Caco-2 (cell line): ENCODE measurements around the gene KLHL41. TPM values are rescaled to one million over a fixed set of nuclear protein-coding genes. Genes with fewer than 3 reads are reported as not detected.

Experiments used
- BruUV-seq: library from RNA; stranded (reverse); fragments of 400-500 nt; replicated peaks from 2 replicates; lab custom pipeline; 2021; lab: Mats Ljungman, UMichigan
- CTCF ChIA-PET: fragments of 300-600 bp; sonication (Branson Sonifier 250); formaldehyde crosslinking; loops from one replicate; lab custom pipeline; 2022; ENCODE audit warnings: antibody characterized with exemption; lab: Charles Lee
- POLR2A ChIA-PET: fragments of 300-600 bp; sonication (Branson Sonifier 250); formaldehyde crosslinking; loops from one replicate; lab custom pipeline; 2022; ENCODE audit warnings: antibody characterized with exemption; lab: Charles Lee
- DNase-seq, 2 experiments: peaks; one replicate each; pipeline versions ENCODE4 v3.0.0 to v3.0.0-alpha.2; 2020 to 2022
- H3K27me3 ChIP-seq: replicated peaks from 2 replicates; pipeline ENCODE4 v1.6.0; 2011; ENCODE audit warnings: low read length; ENCODE audit not compliant: control insufficient read depth, insufficient read depth
- H3K36me3 ChIP-seq: 2 replicates; pipeline ENCODE4 v1.5.1; 2011; ENCODE audit warnings: low read length; ENCODE audit not compliant: control insufficient read depth, insufficient read depth
- H3K4me1 ChIP-seq: fragments of 250-450 bp; sonication (Bioruptor Pico); 2 replicates; pipeline ENCODE4 v1.5.1; 2020; ENCODE audit warnings: mild to moderate bottlenecking
- H3K4me3 ChIP-seq: 2 replicates; pipeline ENCODE4 v1.5.1; 2011; ENCODE audit warnings: low read depth, mild to moderate bottlenecking, control low read depth, low read length
- H3K9me3 ChIP-seq: fragments of 250-450 bp; sonication (Bioruptor Pico); 2 replicates; pipeline ENCODE4 v1.5.1; 2020; ENCODE audit warnings: mild to moderate bottlenecking, moderate library complexity
- H3K27ac Mint-ChIP-seq: one replicate; pipeline ENCODE4 v1.8.0; 2022; ENCODE audit warnings: mixed read lengths; ENCODE audit not compliant: unreplicated experiment
- H3K27me3 Mint-ChIP-seq: one replicate; pipeline ENCODE4 v1.8.0; 2022; ENCODE audit warnings: mixed read lengths; ENCODE audit not compliant: insufficient read depth, unreplicated experiment
- H3K36me3 Mint-ChIP-seq: one replicate; pipeline ENCODE4 v1.8.0; 2022; ENCODE audit warnings: mild to moderate bottlenecking, mixed read lengths; ENCODE audit not compliant: insufficient read depth, unreplicated experiment
- H3K4me1 Mint-ChIP-seq: one replicate; pipeline ENCODE4 v1.8.0; 2022; ENCODE audit warnings: low read depth, mixed read lengths; ENCODE audit not compliant: unreplicated experiment
- H3K4me3 Mint-ChIP-seq: one replicate; pipeline ENCODE4 v1.8.0; 2022; ENCODE audit warnings: mild to moderate bottlenecking, moderate library complexity, mixed read lengths; ENCODE audit not compliant: unreplicated experiment
- H3K9me3 Mint-ChIP-seq: one replicate; pipeline ENCODE4 v1.8.0; 2022; ENCODE audit warnings: mixed read lengths; ENCODE audit not compliant: unreplicated experiment
- CTCF ChIP-seq, 2 experiments: fragments of 200-600 bp in 1 of 2; IDR thresholded peaks; 1 replicate in 1 of 2; 2 replicates in 1 of 2; pipeline versions ENCODE4 v1.5.1 to v1.8.0; 2011 to 2022; ENCODE audit warnings: antibody characterized with exemption in 1 of 2, control low read depth in 1 of 2, inconsistent platforms in 1 of 2, low read depth in 1 of 2, low read length in 1 of 2, mild to moderate bottlenecking in 1 of 2, moderate library complexity in 1 of 2; ENCODE audit not compliant: insufficient read depth in 1 of 2, severe bottlenecking in 1 of 2, unreplicated experiment in 1 of 2
- intact Hi-C: fragments of 100-400 bp; cut with micrococcal nuclease; formaldehyde crosslinking; loops from one replicate; pipeline ENCODE4 v1.10.0; 2022; ENCODE audit not compliant: unreplicated experiment
- total RNA-seq: library from RNA; stranded (reverse); gene quantifications from 2 replicates; pipeline ENCODE4 v1.2.3, GENCODE V29; 2022

KLHL41 gene
- total RNA-seq, 1 experiment from 2014 or later = not detected

DNA sequence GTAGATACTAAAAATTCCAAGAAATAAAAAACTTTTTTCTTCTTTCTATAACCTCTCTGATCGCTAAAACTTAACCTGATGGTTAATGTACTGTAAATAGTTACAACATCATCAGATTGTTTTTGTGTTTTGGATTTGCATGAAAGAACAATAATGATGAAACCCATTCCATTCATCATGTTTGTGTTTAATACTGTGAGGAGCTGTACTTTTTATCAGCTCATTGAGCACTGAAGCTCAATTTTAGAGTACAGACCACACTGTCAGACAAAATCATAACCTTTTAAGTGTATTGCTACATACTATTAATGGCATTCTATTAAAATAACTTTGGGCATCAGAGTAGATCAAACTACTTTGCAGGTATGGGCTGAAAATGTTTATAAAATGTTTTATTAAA is 45.0 kb upstream of the KLHL41 start:
- DNase-seq = no peak
- Histone ChIP-seq H3K4me3 (no peak overlapping the region), H3K27me3 (no peaks in the 10 kb centered on the region), H3K9me3 (no peaks in the 10 kb centered on the region), H3K4me1 (no peaks in the 10 kb centered on the region), H3K36me3 (no peaks in the 10 kb centered on the region)
- Mint-ChIP-seq H3K4me1 (no peaks in the 10 kb centered on the region), H3K4me3 (no peak overlapping the region), H3K36me3 (peaks cover 6% of the 10 kb centered on the region), H3K9me3 (no peaks in the 10 kb centered on the region), H3K27ac (peak overlapping the region; percentile 6), H3K27me3 (no peaks in the 10 kb centered on the region)
- no peak for TF ChIP-seq CTCF (IDR thresholded peaks at IDR 0.05; ENCODE audit: insufficient read depth in 1 of 2, low read depth in 1 of 2, low read length in 1 of 2, severe bottlenecking in 1 of 2, unreplicated experiment in 1 of 2)
- intact Hi-C loops = no loop called here
- CTCF ChIA-PET = interaction anchor here (0.7 kb wide), 1 partner anchor 15 kb away, joined by 3 read pairs; the partner anchor contains the start of gene BBS5
- POLR2A ChIA-PET = no interaction called here
- no TSS peak for BruUV-seq

GRCh38 chr2:169464882-169465281 is 44.6 kb upstream of the KLHL41 start:
- Mint-ChIP-seq H3K9me3 (no peaks in the 10 kb centered on the region), H3K4me1 (no peaks in the 10 kb centered on the region), H3K27me3 (no peaks in the 10 kb centered on the region), H3K36me3 (peaks cover 6% of the 10 kb centered on the region), H3K27ac (peak overlapping the region; percentile 6), H3K4me3 (no peak overlapping the region)
- H3K36me3 ChIP-seq = no peaks in the 10 kb centered on the region
- POLR2A ChIA-PET = no interaction called here
- no peak overlapping the region for H3K4me3 ChIP-seq
- intact Hi-C loops = no loop called here
- CTCF ChIA-PET = interaction anchor here (0.7 kb wide), 1 partner anchor 14 kb away, joined by 3 read pairs; the partner anchor contains the start of gene BBS5
- no peaks in the 10 kb centered on the region for H3K9me3 ChIP-seq
- BruUV-seq = no TSS peak
- no peaks in the 10 kb centered on the region for H3K27me3 ChIP-seq
- H3K4me1 ChIP-seq = no peaks in the 10 kb centered on the region
- no peak for DNase-seq
- TF ChIP-seq CTCF (IDR thresholded peaks at IDR 0.05; ENCODE audit: insufficient read depth in 1 of 2, low read depth in 1 of 2, low read length in 1 of 2, severe bottlenecking in 1 of 2, unreplicated experiment in 1 of 2) = no peak

DNA sequence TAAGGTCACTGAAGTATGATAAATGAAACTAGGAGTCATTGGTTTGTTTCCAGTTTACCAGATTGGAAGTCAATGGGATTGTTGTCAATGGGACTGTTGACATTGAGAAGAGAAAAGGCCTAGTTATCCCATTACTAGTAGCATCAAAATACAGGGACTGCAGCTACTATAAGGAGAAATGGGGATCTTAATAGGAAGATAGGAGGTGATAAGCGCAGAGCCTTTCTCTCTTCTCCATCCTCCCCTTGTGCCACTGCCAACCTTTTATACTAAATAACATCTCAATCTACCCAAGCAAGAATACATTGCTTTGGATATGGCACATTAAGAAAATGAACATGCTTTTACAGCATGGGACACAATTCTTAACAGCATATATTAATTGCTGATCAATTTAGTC is 40.7 kb upstream of the KLHL41 start:
- Mint-ChIP-seq H3K9me3 (no peaks in the 10 kb centered on the region), H3K27ac (no peak overlapping the region), H3K36me3 (peaks cover 6% of the 10 kb centered on the region), H3K27me3 (no peaks in the 10 kb centered on the region), H3K4me1 (no peaks in the 10 kb centered on the region), H3K4me3 (no peak overlapping the region)
- ChIA-PET CTCF (interaction anchor here (0.5 kb wide), 1 partner anchor 16 kb away, joined by 5 read pairs; no protein-coding TSS in a partner anchor), POLR2A (no interaction called here)
- no peak for TF ChIP-seq CTCF (IDR thresholded peaks at IDR 0.05; ENCODE audit: insufficient read depth in 1 of 2, low read depth in 1 of 2, low read length in 1 of 2, severe bottlenecking in 1 of 2, unreplicated experiment in 1 of 2)
- Histone ChIP-seq H3K4me1 (no peaks in the 10 kb centered on the region), H3K27me3 (no peaks in the 10 kb centered on the region), H3K9me3 (no peaks in the 10 kb centered on the region), H3K4me3 (no peak overlapping the region), H3K36me3 (no peaks in the 10 kb centered on the region)
- BruUV-seq = no TSS peak
- DNase-seq = no peak
- intact Hi-C loops = no loop called here
